Islet of Langerhans (tissue), 1 donor: ENCODE results near the gene BATF2.
"Not testable (repeated sequence)": the region's sequence is repeated elsewhere in the genome, so short reads cannot be mapped to it uniquely, and the experiment has no call there.

Experiments used
- FAIRE-seq: peaks from one replicate; lab custom pipeline; 2011; peaks lifted over from hg19 to GRCh38; lab: Jason Lieb, UNC

Gene BATF2

GRCh38 chr11:64996710-64997380 is at the start of gene BATF2:
Gene BATF2 (minus strand): TSS chr11:64996971. CDS start chr11:64996914, 57 bp downstream.
- FAIRE-seq: no peak

GRCh38 chr11:65045728-65046127 is 49.0 kb upstream of the BATF2 start:
- no peak for FAIRE-seq

GRCh38 chr11:65045061-65045460 is 48.3 kb upstream of the BATF2 start:
- no peak for FAIRE-seq

DNA sequence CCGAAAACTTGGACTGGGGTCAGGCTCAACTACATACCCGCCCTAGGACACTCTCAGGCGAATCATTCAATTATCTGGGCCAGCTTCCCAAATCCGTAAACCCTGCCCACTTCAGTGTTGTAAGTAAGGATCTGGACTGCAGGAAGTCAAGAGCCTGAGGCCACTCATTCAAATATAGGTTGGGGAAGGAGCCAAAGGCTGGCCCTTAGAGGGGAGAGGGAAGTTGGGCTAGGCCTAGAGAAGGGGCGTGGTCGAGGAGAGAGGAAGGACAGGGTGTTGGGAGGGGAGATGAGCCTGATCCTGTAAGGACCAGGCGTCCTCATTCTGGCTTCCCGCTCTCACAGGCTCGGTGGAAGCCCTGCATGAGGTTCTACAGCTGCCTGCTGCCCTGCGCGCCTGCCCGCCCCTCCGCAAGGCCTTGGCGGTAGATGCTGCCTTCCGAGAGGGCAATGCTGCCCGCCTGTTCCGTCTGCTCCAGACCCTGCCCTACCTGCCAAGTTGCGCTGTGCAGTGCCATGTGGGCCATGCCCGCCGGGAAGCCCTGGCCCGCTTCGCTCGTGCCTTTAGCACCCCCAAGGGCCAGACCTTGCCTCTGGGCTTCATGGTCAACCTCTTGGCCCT is 47.2 kb upstream of the BATF2 start:
- no peak for FAIRE-seq

- FAIRE-seq: no peak
Observed at GRCh38 chr11:65042891-65043290, 46.1 kb upstream of the BATF2 start.

GRCh38 chr11:65040847-65041622 is 44.3 kb upstream of the BATF2 start, which contains the start of gene SAC3D1:
Gene SAC3D1 (plus strand): TSS chr11:65041210. CDS start chr11:65041293, 83 bp downstream.
- FAIRE-seq: no peak

GRCh38 chr11:65040520-65040846 is 43.7 kb upstream of the BATF2 start:
- peak; percentile 41 for FAIRE-seq

- no peak for FAIRE-seq
Observed at GRCh38 chr11:65036931-65037330, 40.2 kb upstream of the BATF2 start.

DNA sequence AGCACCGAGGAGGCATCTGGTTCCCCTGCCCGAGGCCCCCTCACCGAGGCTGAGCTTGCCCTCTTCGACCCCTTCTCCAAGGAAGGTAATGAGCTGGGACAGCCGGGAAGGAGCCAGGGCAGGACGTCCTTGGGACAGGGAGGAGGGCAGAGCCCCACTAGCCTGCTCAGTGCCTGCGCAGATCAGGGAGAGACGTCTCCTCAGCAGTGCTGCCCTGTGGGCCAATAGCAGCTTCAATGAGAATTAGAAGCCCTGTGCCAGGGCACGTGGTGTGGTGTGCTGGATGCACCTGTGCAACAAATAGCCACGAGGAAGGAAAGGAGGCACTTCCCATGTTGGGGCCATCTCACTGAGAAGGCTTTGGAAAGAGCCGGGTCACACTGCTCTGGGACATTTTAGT is 38.8 kb upstream of the BATF2 start:
- FAIRE-seq: no peak

- FAIRE-seq: no peak
Observed at GRCh38 chr11:65034423-65034822, 37.7 kb upstream of the BATF2 start.

DNA sequence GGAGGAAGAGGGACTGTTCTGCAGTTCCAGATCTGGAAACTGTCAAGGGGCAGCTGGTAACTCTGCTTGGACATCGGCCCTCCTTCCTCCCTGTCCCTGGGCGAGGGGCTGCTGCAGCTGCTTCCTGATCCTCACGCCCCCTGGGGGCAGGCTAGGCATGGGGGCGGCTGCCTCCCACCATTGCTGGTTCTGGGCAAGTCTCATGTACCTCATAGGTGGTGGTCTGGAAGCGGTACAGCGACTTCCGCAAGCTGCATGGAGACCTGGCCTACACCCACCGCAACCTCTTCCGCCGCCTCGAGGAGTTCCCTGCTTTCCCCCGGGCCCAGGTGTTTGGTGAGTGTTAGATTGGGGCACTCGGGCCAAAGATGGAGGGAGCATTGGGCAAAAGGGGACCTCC is 35.4 kb upstream of the BATF2 start:
- FAIRE-seq: no peak

DNA sequence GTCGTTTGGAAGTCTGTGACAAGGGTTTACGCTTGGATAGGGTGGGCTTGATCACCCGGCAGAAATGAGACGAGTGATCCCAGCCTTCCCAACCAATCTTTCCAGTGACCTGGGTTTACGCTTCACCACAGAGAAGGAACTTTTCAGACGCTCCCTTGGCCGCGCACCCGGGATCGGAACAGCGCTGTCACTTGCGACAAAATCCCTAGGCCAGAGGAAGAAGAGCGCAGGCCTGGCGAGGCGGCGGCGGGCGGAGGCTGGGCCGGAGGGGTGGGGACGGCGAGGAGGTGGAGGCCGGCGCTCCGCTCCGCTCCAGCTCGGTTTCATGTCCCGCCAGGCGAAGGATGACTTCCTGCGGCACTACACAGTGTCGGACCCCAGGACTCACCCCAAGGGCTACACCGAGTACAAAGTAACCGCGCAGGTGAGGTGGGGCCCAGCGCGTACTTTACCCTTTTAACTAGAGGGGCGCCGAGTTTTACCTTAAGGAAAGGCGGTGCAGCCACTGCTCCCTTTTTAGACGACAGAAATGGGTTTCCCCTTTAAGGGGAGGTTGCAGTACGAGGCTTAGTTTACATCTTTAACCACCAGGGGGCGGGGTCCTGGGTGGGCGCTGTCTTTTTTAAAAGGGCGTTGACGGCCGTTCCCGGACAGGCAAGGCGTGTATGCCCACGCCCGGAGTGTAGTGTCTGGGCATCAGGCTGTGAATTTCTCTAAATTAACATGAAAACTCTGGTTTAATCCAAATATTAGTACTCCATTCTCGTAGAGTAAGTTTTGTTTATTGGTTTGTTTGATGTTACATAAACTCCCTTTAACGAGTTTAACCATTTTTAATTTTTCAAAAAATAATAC is 30.7 kb upstream of the BATF2 start, which contains the start of gene SNX15:
Gene SNX15 (plus strand): TSS at position 227 of the 855 bp plus-strand sequence. CDS start 99 bp downstream, at position 326.
- no peak for FAIRE-seq

GRCh38 chr11:65026810-65027209 is 30.0 kb upstream of the BATF2 start:
- no peak for FAIRE-seq

- not testable (repeated sequence) for FAIRE-seq
Observed at GRCh38 chr11:65023502-65023901, 26.7 kb upstream of the BATF2 start.

GRCh38 chr11:65021509-65021908 is 24.7 kb upstream of the BATF2 start:
- no peak for FAIRE-seq

DNA sequence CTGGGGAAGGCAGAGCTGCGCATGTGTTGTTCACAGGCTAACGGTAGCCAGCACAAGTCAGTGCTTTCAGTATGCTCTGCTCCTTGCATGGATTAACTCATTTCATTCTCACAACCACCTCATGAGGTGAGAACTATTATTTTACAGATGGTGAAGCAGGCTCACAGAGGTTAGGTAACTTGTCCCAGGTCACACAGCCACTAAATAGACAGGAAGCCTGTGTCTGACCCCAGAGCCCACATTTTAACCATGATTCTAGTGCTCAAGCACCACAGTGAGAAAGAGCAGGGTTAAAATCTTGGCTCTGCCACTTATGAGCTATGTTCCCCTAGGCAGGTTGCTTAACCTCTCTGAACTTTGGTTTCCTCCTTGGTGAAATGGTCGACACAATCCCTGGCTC is 24.2 kb upstream of the BATF2 start:
- FAIRE-seq: no peak

- FAIRE-seq: no peak
Observed at GRCh38 chr11:65019824-65020223, 23.1 kb upstream of the BATF2 start.

DNA sequence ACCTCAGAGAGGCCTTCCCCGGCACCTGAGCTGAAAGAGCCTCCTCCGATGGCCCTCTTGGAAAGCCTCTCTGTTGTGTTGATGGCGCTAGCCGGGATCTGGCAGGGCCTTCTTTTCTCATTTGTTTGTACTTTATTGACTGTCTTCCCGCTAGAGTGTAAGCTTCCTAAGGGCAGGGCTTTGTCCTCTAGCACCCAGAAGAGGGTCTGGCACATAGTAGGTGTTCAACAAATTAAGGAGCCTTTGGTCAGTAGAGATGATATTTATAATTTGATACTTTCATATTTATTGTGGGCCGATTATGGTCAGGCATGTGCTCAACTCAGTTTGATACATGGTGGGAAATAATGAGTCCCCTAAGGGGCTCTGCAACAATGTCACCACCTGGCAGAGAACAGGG is 21.2 kb upstream of the BATF2 start:
- FAIRE-seq: no peak

DNA sequence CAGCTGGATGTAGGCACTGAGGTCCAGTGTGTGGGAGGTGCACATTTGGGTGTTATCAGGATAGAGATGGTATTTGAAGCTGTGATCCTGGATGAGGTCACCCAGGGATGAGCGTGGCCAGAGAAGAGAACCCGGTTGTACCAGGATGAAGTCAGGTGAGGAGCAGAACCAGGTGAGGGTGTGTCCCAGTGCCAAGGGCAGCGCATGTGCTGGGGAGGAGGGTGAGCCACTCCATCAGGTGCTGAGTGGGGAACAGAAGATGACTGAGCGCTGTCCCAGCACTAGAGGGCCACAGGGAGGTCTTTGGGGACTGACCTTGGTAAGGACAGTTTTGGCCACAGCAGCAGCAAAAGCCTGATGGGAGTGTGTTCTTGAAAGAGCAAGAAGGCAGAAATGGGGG is 19.9 kb upstream of the BATF2 start:
- FAIRE-seq: no peak

GRCh38 chr11:65014726-65015227 is 18.0 kb upstream of the BATF2 start:
- no peak for FAIRE-seq

DNA sequence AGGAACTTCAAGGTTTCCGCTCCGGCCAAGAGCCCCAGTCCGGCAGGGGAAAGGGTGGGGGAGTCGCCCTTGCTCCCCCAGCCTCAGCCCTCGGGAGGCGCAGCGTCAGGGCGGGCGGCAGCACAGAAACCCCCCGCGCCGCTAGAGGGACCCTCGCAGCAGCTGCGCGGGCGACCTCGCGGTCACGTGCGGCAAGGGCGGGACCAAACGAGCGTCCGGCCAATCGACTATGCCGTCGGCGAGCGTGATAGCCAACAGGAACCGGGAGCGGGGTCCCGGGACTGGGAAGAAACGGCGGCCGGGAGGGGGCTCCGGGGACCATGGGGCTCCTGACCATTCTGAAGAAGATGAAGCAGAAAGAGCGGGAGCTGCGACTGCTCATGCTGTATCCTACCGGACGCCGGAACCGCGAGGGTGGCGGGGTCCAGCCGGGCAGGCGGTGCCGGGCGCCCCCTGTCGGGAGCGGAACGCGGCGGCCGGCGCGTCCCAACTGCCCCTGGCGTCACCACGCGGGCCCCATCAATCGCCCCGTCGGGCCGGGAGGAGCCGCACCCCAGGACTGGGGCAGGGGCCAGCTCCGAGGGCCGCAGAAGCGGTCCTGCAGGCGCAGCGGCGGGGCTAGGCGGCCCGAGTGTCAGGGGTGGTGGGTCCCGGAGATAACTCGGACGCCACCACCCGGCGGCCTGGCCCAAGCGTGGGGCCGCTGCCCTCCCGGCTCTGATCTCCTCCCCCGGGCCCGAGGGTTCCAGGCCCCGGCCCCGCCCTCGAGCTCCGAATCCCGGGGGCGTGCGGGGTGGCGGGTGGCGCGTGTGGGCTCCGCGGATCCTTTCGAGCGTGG is 17.3 kb upstream of the BATF2 start, which contains the start of gene ARL2:
Gene ARL2 (plus strand): TSS at position 273 of the 838 bp plus-strand sequence. CDS start 48 bp downstream, at position 321.
- no peak for FAIRE-seq
